HG03575 (cell line): ENCODE results near the gene CDC42BPB.
"Not testable (repeated sequence)": the region's sequence is repeated elsewhere in the genome, so short reads cannot be mapped to it uniquely, and the experiment has no call there.

Source experiments
- ATAC-seq: cut with Tn5 transposase; IDR thresholded peaks from one replicate; pipeline ENCODE4 v1.9.1; 2021; ENCODE audit not compliant: unreplicated experiment, insufficient number of reproducible peaks, low FRiP score; ENCODE audit errors: extremely low read depth

CDC42BPB gene

GRCh38 chr14:103059556-103059955 is 2.2 kb upstream of the CDC42BPB start:
- ATAC-seq: no peak

GRCh38 chr14:103058164-103059055 is 1.1 kb upstream of the CDC42BPB start:
- no peak for ATAC-seq

GRCh38 chr14:103057028-103057371 is 349 bp downstream of the CDC42BPB start:
- ATAC-seq: no peak

GRCh38 chr14:103056322-103057027 is 874 bp downstream of the CDC42BPB start:
- ATAC-seq: no peak

- ATAC-seq: no peak
Measured at GRCh38 chr14:103055695-103056094, 1.7 kb downstream of the CDC42BPB start.

GRCh38 chr14:103052407-103052806 is 4.9 kb downstream of the CDC42BPB start:
- ATAC-seq: no peak

- no peak for ATAC-seq
Measured at GRCh38 chr14:103050935-103051334, 6.4 kb downstream of the CDC42BPB start.

GRCh38 chr14:103047453-103047852 is 9.9 kb downstream of the CDC42BPB start:
- not testable (repeated sequence) for ATAC-seq

GRCh38 chr14:103045371-103045869 is 11.9 kb downstream of the CDC42BPB start:
- no peak for ATAC-seq

- ATAC-seq: no peak
Measured at GRCh38 chr14:103043257-103044015, 13.9 kb downstream of the CDC42BPB start.

- ATAC-seq: no peak
Measured at GRCh38 chr14:103041464-103041863, 15.9 kb downstream of the CDC42BPB start.

GRCh38 chr14:103033681-103034096 is 23.7 kb downstream of the CDC42BPB start:
- no peak for ATAC-seq

- no peak for ATAC-seq
Measured at GRCh38 chr14:103031956-103032355, 25.4 kb downstream of the CDC42BPB start.

GRCh38 chr14:103031566-103031911 is 25.8 kb downstream of the CDC42BPB start:
- no peak for ATAC-seq

- ATAC-seq: no peak
Measured at GRCh38 chr14:103030741-103031565, 26.4 kb downstream of the CDC42BPB start.

GRCh38 chr14:103029936-103030335 is 27.4 kb downstream of the CDC42BPB start:
- ATAC-seq: no peak

GRCh38 chr14:103028772-103029171 is 28.6 kb downstream of the CDC42BPB start:
- ATAC-seq: no peak

- ATAC-seq: no peak
Measured at GRCh38 chr14:103028161-103028767, 29.1 kb downstream of the CDC42BPB start.
